ENCODE data around the gene HLF.
A peak's percentile ranks its signal among the peaks of the same experiment; 100 is the strongest.

The HLF gene

GRCh38 chr17:55264645-55265298 lies at the start of gene HLF:
Gene HLF (plus strand): TSS chr17:55264960. CDS start chr17:55265485, 525 bp downstream.
- peak; percentile 85 for DNase-seq

- DNase-seq = peak; percentile 38
Measured at GRCh38 chr17:55215711-55216110, 49.0 kb upstream of the HLF start.

- DNase-seq = no peak
Measured at GRCh38 chr17:55216888-55217287, 47.9 kb upstream of the HLF start.

GRCh38 chr17:55219459-55219858 lies 45.3 kb upstream of the HLF start:
- DNase-seq = no peak

GRCh38 chr17:55219934-55220333 lies 44.8 kb upstream of the HLF start:
- no peak for DNase-seq

- DNase-seq = no peak
Measured at GRCh38 chr17:55223524-55223923, 41.2 kb upstream of the HLF start.

GRCh38 chr17:55224746-55225145 lies 40.0 kb upstream of the HLF start:
- DNase-seq = no peak

- DNase-seq = no peak
Measured at GRCh38 chr17:55225237-55225636, 39.5 kb upstream of the HLF start.

GRCh38 chr17:55228683-55229192 lies 36.0 kb upstream of the HLF start:
- DNase-seq = peak; percentile 4

GRCh38 chr17:55229276-55229675 lies 35.5 kb upstream of the HLF start:
- no peak for DNase-seq

- DNase-seq = no peak
Measured at GRCh38 chr17:55230716-55231115, 34.0 kb upstream of the HLF start.

GRCh38 chr17:55233840-55234239 lies 30.9 kb upstream of the HLF start:
- no peak for DNase-seq

GRCh38 chr17:55236316-55236715 lies 28.4 kb upstream of the HLF start:
- DNase-seq = no peak

GRCh38 chr17:55237268-55237667 lies 27.5 kb upstream of the HLF start:
- DNase-seq = no peak

- peak; percentile 69 for DNase-seq
Measured at GRCh38 chr17:55237841-55238178, 26.9 kb upstream of the HLF start.

GRCh38 chr17:55238179-55238930 lies 26.4 kb upstream of the HLF start:
- DNase-seq = peak; percentile 90

GRCh38 chr17:55238931-55239297 lies 25.8 kb upstream of the HLF start:
- no peak for DNase-seq

- DNase-seq = no peak
Measured at GRCh38 chr17:55241097-55241496, 23.7 kb upstream of the HLF start.

GRCh38 chr17:55242476-55242875 lies 22.3 kb upstream of the HLF start:
- no peak for DNase-seq

GRCh38 chr17:55245986-55246385 lies 18.8 kb upstream of the HLF start:
- no peak for DNase-seq

GRCh38 chr17:55246583-55246982 lies 18.2 kb upstream of the HLF start:
- DNase-seq = no peak

GRCh38 chr17:55248077-55248476 lies 16.7 kb upstream of the HLF start:
- no peak for DNase-seq

- no peak for DNase-seq
Measured at GRCh38 chr17:55249861-55250260, 14.9 kb upstream of the HLF start.

- DNase-seq = no peak
Measured at GRCh38 chr17:55254375-55254774, 10.4 kb upstream of the HLF start.
